IPS-NIHi11 (cell line): ENCODE data around the gene NCOA4.
"Not testable (repeated sequence)": the region's sequence is repeated elsewhere in the genome, so short reads cannot be mapped to it uniquely, and the experiment has no call there.

Experiments used
- DNase-seq: peaks from one replicate; pipeline ENCODE4 v3.0.0; 2012; ENCODE audit warnings: mixed read lengths, low spot score

NCOA4 gene

GRCh38 chr10:45983538-45984186 lies 46.8 kb downstream of the NCOA4 start:
- DNase-seq, result not testable (repeated sequence)

- not testable (repeated sequence) for DNase-seq
These were observed 49.1 kb downstream of the NCOA4 start for GRCh38 chr10:45981367-45981766.

GRCh38 chr10:45978554-45978953 lies 51.9 kb downstream of the NCOA4 start:
- not testable (repeated sequence) for DNase-seq

GRCh38 chr10:45974041-45974440 lies 56.4 kb downstream of the NCOA4 start:
- DNase-seq, result not testable (repeated sequence)

- not testable (repeated sequence) for DNase-seq
These were observed 57.6 kb downstream of the NCOA4 start for GRCh38 chr10:45972813-45973169.

GRCh38 chr10:45972106-45972812 lies 58.2 kb downstream of the NCOA4 start, which contains the start of gene TIMM23:
Gene TIMM23, plus strand, starts transcription at chr10:45972489. Its CDS starts 136 bp downstream, at chr10:45972625.
- peak; percentile 62 for DNase-seq

GRCh38 chr10:45971742-45972105 lies 58.7 kb downstream of the NCOA4 start:
- DNase-seq, result not testable (repeated sequence)

- not testable (repeated sequence) for DNase-seq
These were observed 59.4 kb downstream of the NCOA4 start for GRCh38 chr10:45971019-45971418.

GRCh38 chr10:45962686-45963452 lies 67.6 kb downstream of the NCOA4 start:
- not testable (repeated sequence) for DNase-seq

GRCh38 chr10:45957928-45958327 lies 72.5 kb downstream of the NCOA4 start:
- DNase-seq, result not testable (repeated sequence)

- DNase-seq, result not testable (repeated sequence)
These were observed 73.8 kb downstream of the NCOA4 start for GRCh38 chr10:45956634-45957033.
